H1 (cell line): ENCODE measurements around the gene FASN. TPM values are rescaled to one million over a fixed set of nuclear protein-coding genes. Genes with fewer than 3 reads are reported as not detected.

ENCODE experiments used
- ASH2L ChIP-seq: fragments of 200-600, 300-600 bp; sonication (generic); IDR thresholded peaks from one replicate; pipeline ENCODE4 v1.7.1; 2017; ENCODE audit warnings: low read length
- CBX5 ChIP-seq: fragments of 300-800, 300-1000 bp; sonication (generic); IDR thresholded peaks from 2 replicates; pipeline ENCODE4 v1.7.1; 2016; ENCODE audit warnings: antibody characterized with exemption, low read length, low read depth
- polyA plus RNA-seq, 7 experiments: library from polyadenylated mRNA; depleted of rRNA in 3 of 7; stranded (reverse) in 5 of 7; unstranded in 2 of 7; fragments of >200 nt in 5 of 7; fragments of 200-250 nt in 2 of 7; gene quantifications; 1 replicate in 5 of 7; 2 replicates in 1 of 7; 4 replicates in 1 of 7; pipeline versions ENCODE4 v1.2.1 to v1.2.3, GENCODE V29; 2011 to 2013; ENCODE audit warnings: missing spikeins in 2 of 7, mixed read lengths in 2 of 7
- total RNA-seq: library from RNA; stranded (reverse); fragmentation: NEBNext Ultra II Directional; extraction: Animal tissue kit (Norgen Biotek cat#: 25700); gene quantifications from 2 replicates; pipeline ENCODE4 v1.2.1, GENCODE V29; 2021

The FASN gene
- total and polyA plus RNA-seq, 2 of the 8 experiments (the other 6 are each of a cell fraction or from before 2014, with no cell fraction given) = 143 to 561 TPM

DNA sequence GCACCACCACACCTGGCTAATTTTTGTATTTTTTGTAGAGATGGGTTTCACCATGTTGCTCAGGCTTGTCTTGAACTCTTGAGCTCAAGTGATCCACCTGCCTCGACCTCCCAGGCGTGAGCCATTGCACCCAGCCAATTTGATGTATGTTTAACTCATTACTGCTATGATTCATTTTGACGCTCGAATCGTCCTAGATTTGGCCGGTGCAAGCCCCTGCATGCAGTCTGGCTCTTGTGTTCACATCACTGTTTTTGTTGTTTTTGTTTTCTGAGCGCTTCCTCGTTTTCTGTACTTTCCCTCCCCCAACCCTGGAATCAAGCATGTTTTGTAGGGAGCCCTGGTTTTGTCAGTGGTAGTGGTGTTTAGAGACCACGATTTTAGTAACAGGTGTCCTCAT, 24.6 kb downstream of the FASN start (continued):
- TF ChIP-seq CBX5 = no peak
- no peak for TF ChIP-seq ASH2L
